ENCODE data around the gene TEAD1. TPM values are rescaled to one million over a fixed set of nuclear protein-coding genes. Genes with fewer than 3 reads are reported as not detected.

The TEAD1 gene
- total and polyA plus RNA-seq, 2 donors (not counting 3 experiments of a cell fraction or from before 2014, with no cell fraction given) = 15.3 to 49.0 TPM

GRCh38 chr11:12682737-12683500, 8.7 kb downstream of the TEAD1 start:
- H3K9me3 ChIP-seq (replicated peaks; ENCODE audit: control insufficient read depth, insufficient read depth, low read length) = no peaks in the 10 kb centered on the region
- ChIA-PET POLR2A (no interaction called here), CTCF (interaction anchor here (0.6 kb wide), 1 partner anchor 9 kb away, joined by 3 read pairs; no protein-coding TSS in a partner anchor)
- dilution Hi-C loops (cut with MboI; ENCODE audit: extremely low pct_ligation_motif_present, low sequenced_read_pairs) = no loop called here
- peaks cover 4% of the 10 kb centered on the region for H4K20me1 ChIP-seq (replicated peaks; ENCODE audit: control insufficient read depth, extremely low read depth, insufficient read depth, low read length)
- no peak overlapping the region for H3K9ac ChIP-seq (replicated peaks; ENCODE audit: extremely low read depth, insufficient read depth, low read length)
- H3K4me1 ChIP-seq (ENCODE audit: control insufficient read depth, extremely low read depth, insufficient read depth, low read length) = peaks cover 30% of the 10 kb centered on the region
- H3K9me1 ChIP-seq (replicated peaks; ENCODE audit: control insufficient read depth, extremely low read depth, insufficient read depth, low read length) = no peaks in the 10 kb centered on the region
- BruUV-seq (replicated peaks) = no TSS peak
- H3K27ac ChIP-seq (ENCODE audit: insufficient read depth, low read depth, low read length) = no peak overlapping the region
- no peaks in the 10 kb centered on the region for H3K36me3 ChIP-seq (ENCODE audit: control insufficient read depth in 2 of 2, extremely low read depth in 1 of 2, insufficient read depth in 2 of 2, low read length in 2 of 2)
- intact Hi-C loops (cut with micrococcal nuclease) = no loop called here
- H3K4me2 ChIP-seq (ENCODE audit: insufficient read depth, low read length) = no peak overlapping the region
- FAIRE-seq (no peak), DNase-seq (ENCODE audit: low read depth, low spot score) (no peak)
- no peaks in the 10 kb centered on the region for H3K27me3 ChIP-seq (ENCODE audit: control insufficient read depth in 2 of 2, insufficient read depth in 2 of 2, low read length in 2 of 2)
- peaks cover 81% of the 10 kb centered on the region for H3K79me2 ChIP-seq (ENCODE audit: control insufficient read depth, insufficient read depth, low read length)
- TF ChIP-seq CTCF (IDR thresholded peaks at IDR 0.05; ENCODE audit: extremely low read depth in 1 of 2, insufficient read depth in 1 of 2, low read depth in 1 of 2, low read length in 2 of 2) (no peak), POLR2A (IDR thresholded peaks at IDR 0.05; ENCODE audit: low read depth, low read length) (no peak), EZH2 (IDR thresholded peaks at IDR 0.05; ENCODE audit: borderline replicate concordance, low read depth, low read length, severe bottlenecking) (no peak), MAX (IDR thresholded peaks at IDR 0.05; ENCODE audit: insufficient read depth, insufficient read length) (no peak), POLR2AphosphoS5 (IDR thresholded peaks at IDR 0.05; ENCODE audit: insufficient read depth, low read depth, low read length) (no peak), FOS (IDR thresholded peaks at IDR 0.05; ENCODE audit: borderline replicate concordance, insufficient read depth, low read length) (no peak), JUN (IDR thresholded peaks at IDR 0.05; ENCODE audit: borderline replicate concordance, insufficient read depth, insufficient read length, low read depth) (no peak), GATA2 (IDR thresholded peaks at IDR 0.05; ENCODE audit: insufficient read depth, insufficient read length, low read depth, low read length) (no peak), MYC (IDR thresholded peaks at IDR 0.05; ENCODE audit: low read depth, low read length) (no peak)
- H3K4me3 ChIP-seq (replicated peaks in 1 of 3; ENCODE audit: insufficient read depth in 1 of 3, low read depth in 1 of 3, low read length in 3 of 3) = no peak overlapping the region
- no peak overlapping the region for H2AFZ ChIP-seq (ENCODE audit: low read depth, low read length)
